Measurements from ENCODE around the gene SESN2. TPM values are rescaled to one million over a fixed set of nuclear protein-coding genes. Genes with fewer than 3 reads are reported as not detected.

Gene SESN2
- total RNA-seq, 1 experiment from 2014 or later = 36.8 TPM

GRCh38 chr1:28309702-28310101 lies 50.4 kb downstream of the SESN2 start:
- DNase-seq (ENCODE audit: low read depth, low spot score) (no peak), ATAC-seq (no peak)
- ChIA-PET RAD21 (ENCODE audit: low non-redundant PET in 1 of 2, low total read pairs in 2 of 2, uncharacterized antibody in 2 of 2, unreplicated experiment in 2 of 2) (no interaction called here), CTCF (no interaction called here), POLR2A (no interaction called here)
- H3K79me2 ChIP-seq (ENCODE audit: insufficient read depth, low read length) = no peaks in the 10 kb centered on the region
- no peaks in the 10 kb centered on the region for H3K27me3 ChIP-seq (ENCODE audit: insufficient read depth, low read length)
- BruUV-seq (replicated peaks) = no TSS peak
- H3K4me1 ChIP-seq (ENCODE audit: control insufficient read depth in 1 of 2, insufficient read depth in 2 of 2, low read length in 2 of 2) = peaks cover 15 to 18% of the 10 kb centered on the region in 2 experiments
- H4K20me1 ChIP-seq (ENCODE audit: insufficient read depth) = no peaks in the 10 kb centered on the region
- H2AFZ ChIP-seq (ENCODE audit: low read depth, low read length, poor library complexity, severe bottlenecking) = no peak overlapping the region
- intact Hi-C loops (cut with micrococcal nuclease) = no loop called here
- H3K27ac ChIP-seq (ENCODE audit: low read depth, low read length) = no peak overlapping the region
- H3K36me3 ChIP-seq (ENCODE audit: control insufficient read depth in 1 of 2, insufficient read depth in 2 of 2, low read length in 2 of 2) = no peaks in the 10 kb centered on the region
- no peaks in the 10 kb centered on the region for H3K9me2 ChIP-seq (ENCODE audit: insufficient read depth)
- no peaks in the 10 kb centered on the region for H3K9me3 ChIP-seq (ENCODE audit: control insufficient read depth in 1 of 2, insufficient read depth in 1 of 2, low read depth in 1 of 2, low read length in 2 of 2)
- no peak overlapping the region for H3K4me3 ChIP-seq (replicated peaks in 1 of 2; ENCODE audit: low read depth in 1 of 2, low read length in 2 of 2)
- no peak overlapping the region for H3K4me2 ChIP-seq (ENCODE audit: low read length)
- TF ChIP-seq SP1 (IDR thresholded peaks at IDR 0.05; ENCODE audit: low read depth) = no peak
- TF ChIP-seq ZFX (IDR thresholded peaks at IDR 0.05) = no peak
- TF ChIP-seq TCF7L2 (IDR thresholded peaks at IDR 0.05; ENCODE audit: borderline replicate concordance, extremely low read depth, insufficient read depth, insufficient read length) = no peak
- TF ChIP-seq, protein P1, sequence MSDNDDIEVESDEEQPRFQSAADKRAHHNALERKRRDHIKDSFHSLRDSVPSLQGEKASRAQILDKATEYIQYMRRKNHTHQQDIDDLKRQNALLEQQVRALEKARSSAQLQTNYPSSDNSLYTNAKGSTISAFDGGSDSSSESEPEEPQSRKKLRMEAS (IDR thresholded peaks at IDR 0.05) = no peak
- no peak for TF ChIP-seq CTCF (IDR thresholded peaks at IDR 0.05 in 2 of 3, conservative IDR thresholded peaks at IDR 0.05 in 1 of 3; ENCODE audit: borderline replicate concordance in 1 of 3, insufficient read depth in 1 of 3, low read depth in 2 of 3, low read length in 2 of 3)
- TF ChIP-seq JUND (IDR thresholded peaks at IDR 0.05) = no peak
- no peak for TF ChIP-seq ELF1 (IDR thresholded peaks at IDR 0.05; ENCODE audit: borderline replicate concordance, low read depth)
- TF ChIP-seq, protein P2, sequence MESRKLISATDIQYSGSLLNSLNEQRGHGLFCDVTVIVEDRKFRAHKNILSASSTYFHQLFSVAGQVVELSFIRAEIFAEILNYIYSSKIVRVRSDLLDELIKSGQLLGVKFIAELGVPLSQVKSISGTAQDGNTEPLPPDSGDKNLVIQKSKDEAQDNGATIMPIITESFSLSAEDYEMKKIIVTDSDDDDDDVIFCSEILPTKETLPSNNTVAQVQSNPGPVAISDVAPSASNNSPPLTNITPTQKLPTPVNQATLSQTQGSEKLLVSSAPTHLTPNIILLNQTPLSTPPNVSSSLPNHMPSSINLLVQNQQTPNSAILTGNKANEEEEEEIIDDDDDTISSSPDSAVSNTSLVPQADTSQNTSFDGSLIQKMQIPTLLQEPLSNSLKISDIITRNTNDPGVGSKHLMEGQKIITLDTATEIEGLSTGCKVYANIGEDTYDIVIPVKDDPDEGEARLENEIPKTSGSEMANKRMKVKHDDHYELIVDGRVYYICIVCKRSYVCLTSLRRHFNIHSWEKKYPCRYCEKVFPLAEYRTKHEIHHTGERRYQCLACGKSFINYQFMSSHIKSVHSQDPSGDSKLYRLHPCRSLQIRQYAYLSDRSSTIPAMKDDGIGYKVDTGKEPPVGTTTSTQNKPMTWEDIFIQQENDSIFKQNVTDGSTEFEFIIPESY (IDR thresholded peaks at IDR 0.05; ENCODE audit: extremely low read depth, insufficient replicate concordance, low read length) = no peak
- no peak for TF ChIP-seq POLR2A (IDR thresholded peaks at IDR 0.05; ENCODE audit: borderline replicate concordance, extremely low read depth, insufficient read depth, insufficient read length)
- H3K9ac ChIP-seq (ENCODE audit: low read length) = no peak overlapping the region
